ENCODE data around the gene PRR5.
"Not testable (repeated sequence)": the region's sequence is repeated elsewhere in the genome, so short reads cannot be mapped to it uniquely, and the experiment has no call there.

The PRR5 gene

DNA sequence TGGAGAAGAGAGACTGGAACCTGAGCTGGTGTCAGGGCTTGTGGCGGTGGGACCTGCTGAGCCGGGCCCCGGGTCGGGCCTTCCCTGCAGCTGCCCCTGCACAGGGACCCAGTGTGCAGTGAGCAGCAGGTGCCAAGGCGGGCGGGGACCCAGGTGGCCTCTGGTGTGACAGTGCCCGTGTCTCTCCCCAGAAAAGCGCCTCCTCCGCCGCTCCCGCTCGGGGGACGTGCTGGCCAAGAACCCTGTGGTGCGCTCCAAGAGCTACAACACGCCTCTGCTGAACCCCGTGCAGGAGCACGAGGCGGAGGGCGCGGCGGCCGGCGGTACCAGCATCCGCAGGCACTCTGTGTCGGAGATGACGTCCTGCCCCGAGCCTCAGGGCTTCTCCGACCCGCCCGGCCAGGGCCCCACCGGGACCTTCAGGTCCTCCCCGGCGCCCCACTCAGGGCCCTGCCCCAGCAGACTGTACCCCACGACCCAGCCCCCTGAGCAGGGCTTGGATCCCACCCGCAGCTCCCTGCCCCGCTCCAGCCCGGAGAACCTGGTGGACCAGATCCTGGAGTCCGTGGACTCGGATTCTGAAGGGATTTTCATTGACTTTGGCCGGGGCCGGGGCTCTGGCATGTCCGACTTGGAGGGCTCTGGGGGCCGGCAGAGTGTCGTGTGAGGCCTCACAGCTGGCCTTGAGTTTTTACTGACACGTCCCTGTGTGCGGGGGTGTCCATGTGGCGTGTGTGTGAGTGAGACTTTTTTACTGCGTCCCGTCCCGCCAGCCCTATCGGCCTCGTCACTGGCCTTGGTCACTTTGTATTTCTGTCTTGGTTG, 34.8 kb downstream of the PRR5 start:
- no peak for DNase-seq

DNA sequence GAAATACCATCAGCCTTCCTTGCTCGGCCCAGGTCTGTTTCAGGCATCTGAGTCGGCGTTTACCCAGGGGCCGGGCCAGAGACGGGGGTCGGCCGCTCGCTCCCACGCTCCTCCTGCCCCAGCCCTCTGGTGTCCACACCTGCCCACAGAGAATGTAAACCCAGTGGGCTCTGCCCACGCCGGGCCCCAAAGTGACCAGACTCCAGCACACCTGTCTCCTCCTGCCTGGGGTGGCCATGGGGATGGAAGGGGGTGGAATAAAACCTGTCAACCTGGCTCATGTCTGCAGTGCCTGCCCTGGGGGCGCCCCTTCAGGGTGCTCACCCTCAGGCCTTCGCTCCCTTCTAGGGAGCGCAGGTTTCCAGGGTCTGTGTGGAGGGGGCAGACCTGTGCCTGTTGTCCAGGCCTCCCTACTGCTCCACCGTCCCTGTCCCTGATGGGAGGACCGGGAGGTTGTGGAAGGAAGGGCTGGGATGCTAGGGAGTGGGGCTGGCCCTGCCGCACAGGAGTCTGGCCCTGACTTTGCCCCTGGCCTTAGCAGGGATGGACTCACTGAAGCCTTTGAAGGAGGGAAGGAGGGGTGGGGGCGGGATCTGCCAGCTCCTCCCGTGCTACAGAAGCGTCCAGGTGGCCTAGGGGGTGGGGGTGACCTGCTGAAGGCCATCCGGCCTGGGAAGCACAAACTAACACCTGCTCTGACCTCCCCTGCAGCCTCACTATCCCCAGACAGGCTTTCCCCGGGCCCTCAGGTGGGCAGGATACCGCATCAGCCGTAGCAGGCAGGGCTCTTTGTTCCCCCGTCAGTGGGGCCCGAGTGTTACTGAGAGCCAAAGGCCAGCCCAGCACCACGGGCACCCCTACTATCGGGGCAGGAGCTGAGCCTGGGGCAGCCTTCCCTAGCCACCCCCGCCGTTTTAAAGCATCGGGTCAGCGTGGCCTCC, 35.7 kb downstream of the PRR5 start:
- no peak for DNase-seq

DNA sequence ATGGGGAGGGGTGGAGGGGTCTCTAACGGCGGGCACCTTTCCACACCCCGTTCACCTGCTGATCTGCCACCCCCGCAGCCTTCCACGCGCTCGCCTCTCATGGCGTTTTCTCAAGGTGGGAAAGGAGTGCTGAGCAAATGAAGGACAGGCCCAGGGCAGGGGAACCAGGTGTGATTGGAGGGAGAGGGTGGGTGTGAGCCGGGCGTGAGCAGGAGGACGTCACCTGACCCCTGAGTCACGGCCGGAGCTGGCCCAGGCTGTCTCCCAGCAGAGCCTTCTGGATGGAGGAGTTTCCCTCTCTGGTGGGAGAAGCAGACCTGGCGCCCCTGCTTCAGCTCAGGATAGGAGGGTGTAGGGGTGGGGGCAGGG, 36.3 kb downstream of the PRR5 start:
- no peak for DNase-seq

DNA sequence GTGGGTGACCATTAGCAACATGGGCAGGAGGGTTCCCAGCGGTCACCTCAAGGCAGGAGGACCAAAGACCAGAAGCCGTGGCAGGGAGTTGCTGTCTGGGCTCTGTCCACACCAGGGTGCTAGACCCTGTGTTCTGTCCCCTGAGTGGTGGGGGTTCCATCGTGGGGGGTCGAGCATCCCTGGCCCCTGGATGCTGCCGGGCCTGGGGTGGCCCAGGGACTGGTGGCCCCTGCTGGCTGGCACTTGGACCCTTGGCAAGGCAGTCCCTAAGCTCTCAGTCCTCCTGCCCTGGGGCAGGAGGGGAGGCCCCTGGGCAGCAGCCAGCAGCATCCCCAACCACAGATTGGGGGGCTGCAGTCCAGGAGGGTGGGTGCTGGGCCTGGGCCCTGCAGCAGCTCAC, 37.0 kb downstream of the PRR5 start:
- no peak for DNase-seq

DNA sequence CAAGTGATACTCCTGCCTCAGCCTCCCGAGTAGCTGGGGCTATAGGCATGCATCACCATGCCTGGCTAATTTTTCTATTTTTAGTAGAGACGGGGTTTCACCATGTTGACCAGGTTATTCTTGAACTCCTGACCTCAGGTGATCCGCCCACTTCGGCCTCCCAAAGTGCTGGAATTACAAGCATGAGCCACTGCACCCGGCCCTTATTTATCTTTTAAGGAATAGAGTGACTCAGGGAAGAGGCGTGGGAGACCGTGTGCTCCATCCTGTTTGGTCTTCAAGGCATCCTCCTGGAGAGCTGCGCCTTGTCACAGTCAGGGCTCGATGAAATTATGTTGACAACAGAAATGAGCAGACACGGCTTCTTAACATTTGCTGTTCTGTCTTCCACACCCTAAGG, 37.7 kb downstream of the PRR5 start:
- not testable (repeated sequence) for DNase-seq

DNA sequence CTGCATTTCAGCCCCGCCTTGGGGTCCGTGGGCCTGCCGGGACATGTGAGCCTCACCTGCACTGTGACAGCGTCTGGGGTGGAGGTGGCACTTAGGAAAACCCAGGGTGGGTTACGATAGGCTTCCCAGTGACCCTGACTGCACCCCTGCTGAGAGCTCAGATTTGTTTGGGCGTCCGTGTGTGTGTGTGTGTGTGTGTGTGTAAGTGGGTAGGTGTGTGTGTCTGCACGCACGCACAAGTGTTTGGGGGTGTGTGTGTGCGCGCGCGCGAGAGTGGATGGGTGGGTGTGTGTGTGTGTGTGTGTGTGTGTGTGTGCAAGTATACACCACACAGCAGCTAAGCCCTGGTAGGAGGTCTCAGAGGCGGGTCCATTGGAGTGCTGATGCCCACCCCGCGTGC, 38.3 kb downstream of the PRR5 start:
- no peak for DNase-seq

DNA sequence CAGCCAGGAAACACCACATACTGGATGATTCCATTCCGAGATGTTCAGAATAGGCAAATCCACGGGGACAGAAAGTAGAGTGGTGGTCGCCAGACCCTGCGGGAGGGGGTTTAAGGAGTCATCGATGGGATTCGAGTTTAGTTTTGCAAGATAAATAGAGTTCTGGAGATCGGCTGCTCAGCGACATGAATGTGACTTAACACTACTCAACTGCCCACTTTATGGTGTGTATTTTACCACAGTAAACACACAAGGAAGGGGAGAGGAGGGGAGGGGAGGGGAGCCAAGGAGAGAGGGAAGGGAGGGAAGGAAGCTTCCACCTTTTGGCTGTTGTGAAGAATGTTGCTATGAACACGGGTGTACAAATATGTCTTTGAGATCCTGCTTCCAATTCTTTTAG, 39.9 kb downstream of the PRR5 start:
- no peak for DNase-seq

DNA sequence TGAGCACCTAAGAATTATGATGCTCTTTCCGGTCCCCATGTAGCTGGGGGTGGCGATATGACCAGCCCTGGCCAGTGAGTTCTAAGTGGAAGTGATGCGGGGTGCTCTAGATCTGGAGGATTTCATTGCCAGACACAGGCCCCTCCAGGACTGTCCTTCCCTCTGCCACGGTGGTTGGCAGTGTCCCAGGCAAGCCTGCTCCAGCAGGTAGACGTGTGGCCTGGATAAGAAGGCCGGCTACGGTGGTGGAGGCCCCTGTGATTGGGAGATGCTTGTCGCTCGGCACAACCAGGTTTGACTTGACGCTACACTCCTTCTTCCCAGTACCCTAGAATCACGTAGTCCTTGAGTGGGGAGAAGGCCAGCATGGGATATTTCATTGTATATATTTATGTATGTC, 41.2 kb downstream of the PRR5 start:
- no peak for DNase-seq

DNA sequence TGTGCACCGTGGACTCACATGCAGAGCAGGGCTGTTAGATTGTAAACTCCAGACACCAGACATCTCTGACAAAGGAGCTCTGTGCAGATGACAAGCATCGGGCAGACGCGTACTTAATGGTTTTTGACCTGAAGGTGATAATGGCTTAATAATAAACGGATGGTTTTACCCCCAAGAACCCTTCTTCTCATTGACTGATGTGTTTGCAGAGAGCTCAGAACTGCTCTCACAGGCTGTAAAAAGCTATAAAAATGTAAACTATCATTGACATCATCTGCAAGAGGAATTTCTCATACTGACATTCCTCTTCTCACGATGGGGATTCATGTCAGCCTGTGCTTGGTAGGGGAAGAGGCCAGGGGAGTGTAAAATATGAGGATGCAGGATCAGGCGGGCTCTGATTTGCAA, 41.8 kb downstream of the PRR5 start:
- DNase-seq: no peak

DNA sequence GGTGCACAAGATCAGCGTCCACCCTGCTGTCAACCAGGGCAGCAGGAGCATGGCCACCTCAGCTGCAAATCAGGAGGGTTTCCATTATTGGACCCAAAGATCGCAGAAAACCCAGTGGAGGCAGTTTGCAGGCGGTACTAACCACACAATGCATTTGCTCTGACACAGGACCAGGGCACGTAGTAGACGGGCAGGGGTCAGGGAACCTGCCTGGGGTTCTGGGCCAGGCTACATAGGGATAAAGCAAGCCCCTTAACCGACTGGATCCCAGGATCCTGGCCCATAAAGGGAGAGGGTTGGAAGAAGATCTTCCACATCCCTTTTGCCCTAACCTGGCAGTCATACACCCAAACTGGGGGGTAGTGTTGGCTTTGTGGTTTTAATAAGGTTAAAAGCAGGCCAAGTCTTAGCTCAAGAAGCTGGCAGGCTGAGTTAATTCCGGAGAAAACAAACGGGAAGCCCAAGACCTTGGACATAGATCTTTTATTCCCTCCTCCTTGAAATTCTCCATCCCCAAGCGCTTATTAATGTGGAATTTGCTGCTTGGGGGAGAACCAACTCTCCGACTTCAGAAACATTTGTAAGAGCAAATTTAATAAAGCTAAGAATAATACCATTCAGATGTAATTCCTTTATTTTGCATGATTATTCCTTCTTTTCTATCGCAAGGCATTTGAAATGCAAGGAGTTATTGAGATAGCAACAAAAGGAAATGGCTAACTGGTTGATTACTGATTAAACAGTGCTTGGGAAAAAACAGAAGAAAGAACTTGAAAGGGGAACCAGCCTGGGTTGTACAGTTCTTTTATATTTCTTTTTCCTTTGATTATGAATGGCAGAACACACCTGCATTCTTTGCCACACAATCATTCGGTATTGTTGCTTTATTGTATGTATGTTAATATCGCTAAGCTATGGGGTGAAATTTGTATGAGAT, 44.1 kb downstream of the PRR5 start:
- DNase-seq: no peak

DNA sequence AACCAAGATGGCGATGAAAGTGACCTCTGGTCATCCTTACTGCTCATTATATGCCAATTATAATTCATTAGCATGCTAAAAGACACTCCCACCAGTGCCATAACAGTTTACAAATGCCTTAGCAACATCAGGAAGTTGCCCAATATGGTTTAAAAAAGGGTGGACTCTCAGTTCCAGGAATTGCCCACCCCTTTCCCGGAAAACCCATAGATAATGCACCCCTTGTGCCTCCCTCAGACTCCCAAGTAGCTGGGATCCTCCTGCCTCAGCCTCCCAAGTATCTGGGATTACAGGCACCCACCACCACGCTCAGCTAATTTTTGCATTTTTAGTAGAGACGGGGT, 45.8 kb downstream of the PRR5 start:
- not testable (repeated sequence) for DNase-seq

DNA sequence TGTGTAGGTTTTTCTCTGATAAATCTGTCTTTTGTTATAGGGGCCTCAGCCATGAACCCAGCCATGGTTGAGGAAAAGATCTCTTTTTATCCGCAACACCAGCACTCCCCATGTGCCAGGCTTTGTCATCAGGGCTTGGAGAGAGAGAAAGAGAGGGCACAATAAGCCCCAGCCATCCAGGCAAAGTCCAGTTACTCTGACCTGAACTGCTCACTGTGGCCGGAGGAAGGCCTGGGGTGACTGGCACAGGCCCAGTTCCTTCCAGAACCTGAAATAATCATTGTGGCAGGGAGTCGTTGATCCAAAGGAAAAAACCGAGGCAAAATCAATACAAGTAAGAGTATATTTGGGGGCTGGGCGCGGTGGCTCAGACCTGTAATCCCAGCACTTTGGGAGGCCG, 46.5 kb downstream of the PRR5 start:
- DNase-seq: no peak

DNA sequence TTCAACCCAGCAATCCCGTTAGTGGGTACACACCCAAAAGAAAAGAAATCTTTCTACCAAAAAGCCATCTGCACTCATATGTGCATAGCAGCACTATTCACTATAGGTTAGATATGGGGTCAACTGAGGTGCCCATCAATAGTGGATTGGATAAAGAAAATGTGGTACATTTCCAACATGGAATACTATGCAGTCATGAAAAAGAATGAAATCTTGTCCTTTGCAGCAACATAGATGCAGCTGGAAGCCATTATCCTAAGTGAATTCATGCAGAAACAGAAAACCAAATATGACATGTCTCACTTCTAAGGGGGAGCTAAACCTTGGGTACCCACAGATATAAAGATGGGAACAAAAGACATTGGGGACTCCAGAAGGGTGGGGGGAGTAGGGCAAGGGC, 48.5 kb downstream of the PRR5 start:
- no peak for DNase-seq

DNA sequence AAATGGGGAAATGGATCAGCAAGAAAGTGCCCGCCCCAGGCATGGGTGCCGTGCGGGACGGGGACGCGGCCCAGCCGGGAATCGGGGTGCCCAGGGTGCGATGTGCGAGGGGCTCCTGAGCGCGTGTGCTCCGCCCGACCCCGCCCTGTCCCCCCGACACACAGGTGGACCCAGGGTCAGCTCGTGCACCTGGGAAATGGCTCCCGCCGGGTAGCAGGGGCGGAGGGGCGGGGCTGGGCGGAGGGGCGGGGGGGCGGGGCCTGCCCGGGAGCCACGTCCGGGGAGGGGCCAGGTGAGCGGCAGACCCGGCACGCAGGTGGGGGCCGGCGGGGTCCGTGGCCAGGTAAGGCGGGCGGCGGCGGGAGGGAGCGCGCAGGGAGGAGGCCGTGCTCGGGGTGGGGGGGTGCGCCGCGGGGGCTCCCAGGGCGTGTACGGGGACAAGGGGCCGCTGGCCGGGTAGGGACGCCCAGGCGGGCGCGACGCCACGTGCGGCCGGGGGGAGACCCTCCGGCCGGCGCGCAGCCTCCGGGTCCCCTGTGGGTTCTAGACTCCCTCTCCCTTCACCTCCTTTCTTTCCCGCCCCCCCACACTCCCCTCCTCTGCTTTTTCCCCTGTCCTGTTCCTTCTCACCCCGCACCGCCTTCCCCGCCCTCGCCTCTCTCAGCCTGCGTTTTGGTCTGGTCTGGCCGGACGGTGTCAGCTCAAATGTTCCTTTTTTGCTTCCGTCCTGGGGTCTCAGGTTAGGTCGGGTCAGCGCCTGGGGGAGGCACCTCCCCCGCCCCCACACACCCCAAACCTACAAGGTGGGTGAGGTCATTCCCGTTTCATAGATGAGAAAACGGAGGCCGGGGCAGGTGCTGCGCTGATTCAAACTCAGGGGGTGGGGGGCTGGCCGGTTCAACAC, 50.5 kb downstream of the PRR5 start, which contains the start of gene ARHGAP8:
Gene ARHGAP8, plus strand, starts transcription at position 291 of the 904 bp plus-strand sequence. CDS start 33,953 bp downstream, outside the sequence.
- peak; percentile 43 for DNase-seq

DNA sequence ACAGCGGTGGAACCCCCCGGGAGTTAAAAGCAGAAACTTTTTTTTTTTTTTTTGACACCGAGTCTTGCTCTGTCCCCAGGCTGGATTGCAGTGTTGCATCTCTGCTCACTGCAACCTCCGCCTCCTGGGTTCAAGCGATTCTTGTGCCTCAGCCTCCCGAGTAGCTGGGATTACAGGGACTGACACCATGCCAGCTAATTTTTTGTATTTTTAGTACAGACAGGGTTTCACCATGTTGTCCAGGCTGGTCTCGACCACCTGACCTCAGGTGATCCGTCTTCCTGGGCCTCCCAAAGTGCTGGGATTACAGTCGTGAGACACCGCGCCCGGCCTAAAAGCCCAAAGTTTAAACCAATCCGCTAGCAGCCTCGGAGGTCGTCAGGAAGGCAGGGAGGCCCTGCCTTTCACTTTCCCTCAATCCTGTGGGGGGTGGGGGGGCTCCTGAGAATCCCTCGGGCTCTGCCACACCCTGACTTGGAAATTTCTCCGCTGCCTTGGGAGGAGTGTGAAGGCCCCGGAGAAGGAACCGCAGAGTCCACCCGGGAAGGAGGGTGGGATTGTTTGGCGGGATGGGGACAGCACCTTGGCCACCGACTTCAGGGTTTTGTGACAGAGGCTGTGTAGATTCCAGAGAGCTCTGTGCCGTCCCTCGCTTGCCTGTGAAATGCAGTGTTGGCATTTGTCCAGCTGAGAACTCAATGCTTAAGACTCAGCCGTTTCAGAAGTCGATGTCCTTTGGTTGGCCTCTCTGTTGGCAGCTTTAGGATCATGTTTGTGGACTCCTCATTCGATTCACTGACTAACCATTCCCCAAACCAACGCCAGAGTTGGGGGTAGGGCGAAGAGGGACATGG, 51.4 kb downstream of the PRR5 start:
- DNase-seq: no peak

DNA sequence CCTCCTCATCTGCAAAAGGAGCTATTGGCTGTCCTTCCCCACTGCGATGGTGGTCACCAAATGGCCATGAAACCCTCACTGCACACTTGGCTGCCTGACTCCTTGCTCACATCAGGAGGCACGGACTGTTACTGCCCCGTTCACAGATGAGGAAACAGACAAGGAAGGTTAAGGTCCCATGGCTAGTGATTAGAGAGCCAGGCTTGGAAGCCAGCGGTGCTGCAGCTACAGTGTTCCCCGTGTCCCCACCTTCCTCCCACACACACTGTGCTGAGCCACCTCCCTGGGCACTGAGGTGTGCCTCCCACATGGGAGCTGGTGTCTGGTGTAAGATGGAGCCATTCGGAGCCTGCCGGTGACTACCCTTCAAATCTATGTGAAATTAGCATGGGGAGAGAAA, 53.0 kb downstream of the PRR5 start:
- DNase-seq: no peak

DNA sequence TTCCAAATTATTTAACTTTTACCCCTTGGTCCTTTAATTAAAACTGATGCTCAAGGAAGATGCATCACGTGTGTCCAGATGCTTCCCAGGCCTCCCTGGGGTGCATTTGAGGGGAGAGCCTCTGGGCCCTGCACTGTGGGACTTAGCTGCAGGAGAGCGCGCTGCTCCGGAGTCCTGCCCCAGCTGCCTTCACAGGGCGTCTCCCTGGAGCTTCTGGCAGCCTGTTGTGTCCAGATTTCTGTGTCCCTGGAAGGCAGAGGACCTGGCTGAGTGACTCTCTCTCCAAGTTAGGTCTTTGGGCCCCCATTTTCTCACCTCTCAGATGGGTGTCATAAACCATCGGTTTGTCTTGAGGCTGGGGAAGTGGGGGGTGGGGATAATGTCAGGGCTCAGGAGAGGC, 53.4 kb downstream of the PRR5 start:
- DNase-seq: no peak

DNA sequence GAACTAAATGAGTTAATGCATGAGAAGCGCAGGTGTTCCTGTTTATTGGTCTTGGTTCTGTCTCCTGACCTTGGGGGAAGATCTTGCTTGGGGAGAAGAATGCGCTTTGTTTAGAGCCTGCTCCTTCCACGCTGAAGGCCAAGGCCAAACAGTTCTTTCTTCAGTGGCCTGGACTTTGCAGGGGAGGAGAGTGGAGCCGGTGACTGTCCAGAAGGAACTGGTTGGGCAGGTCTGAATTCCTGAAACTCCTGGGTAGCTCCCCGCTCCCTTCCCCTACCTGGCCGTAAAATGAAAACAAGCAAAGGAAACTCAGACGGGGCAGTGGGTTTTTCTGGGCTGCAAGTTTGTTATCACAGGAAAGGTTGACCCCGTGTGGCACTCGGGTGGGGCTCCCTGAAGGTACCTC, 54.0 kb downstream of the PRR5 start:
- no peak for DNase-seq

DNA sequence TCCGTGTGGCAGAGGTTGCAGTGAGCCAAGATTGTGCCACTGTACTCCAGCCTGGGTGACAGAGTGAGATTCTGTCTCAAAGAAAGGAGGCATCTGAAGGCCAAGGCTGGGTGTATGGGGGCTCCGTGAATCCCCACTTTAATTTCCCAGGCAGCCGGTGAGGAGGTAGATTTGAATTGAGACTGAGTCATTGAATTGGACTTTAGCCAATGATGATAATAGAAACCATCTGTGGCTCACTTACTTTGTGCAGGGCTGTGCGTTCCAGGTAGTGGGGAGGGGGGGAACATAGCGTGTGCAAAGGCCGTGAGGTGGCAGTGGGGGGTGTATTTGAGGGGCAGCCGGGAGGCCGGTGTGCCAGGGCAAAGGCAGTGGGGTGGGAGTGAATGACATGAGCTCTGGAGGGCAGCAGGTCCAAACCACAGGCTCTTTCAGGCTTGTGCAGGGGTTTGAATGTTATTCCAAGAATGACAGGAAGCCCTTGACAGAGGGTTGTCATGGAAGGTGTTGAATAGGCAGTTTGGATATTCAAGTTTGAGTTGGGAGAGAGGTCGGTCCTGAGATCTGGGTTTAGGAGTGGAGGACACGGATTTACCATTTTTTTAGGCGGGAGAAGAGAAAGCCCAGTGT, 56.5 kb downstream of the PRR5 start:
- DNase-seq: peak; percentile 79

DNA sequence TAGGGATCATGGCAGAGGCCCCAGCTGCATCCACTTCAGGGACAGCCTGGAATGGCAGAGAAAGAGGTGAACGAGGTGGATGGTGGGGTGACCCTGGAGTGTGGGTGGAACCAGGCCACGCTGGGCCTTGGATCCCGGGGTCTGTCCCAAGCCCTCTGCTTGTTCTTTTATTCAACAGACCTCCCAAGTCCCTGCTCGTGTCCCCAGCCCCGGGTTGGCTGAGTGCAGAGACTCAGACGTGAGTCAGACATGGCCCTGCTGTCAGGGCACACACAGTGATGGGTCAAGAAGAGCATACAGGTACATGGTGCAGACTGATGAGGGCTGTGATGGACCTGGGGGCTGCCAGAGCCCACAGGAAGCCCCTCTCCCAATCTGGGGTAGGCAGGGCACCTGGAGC, 57.0 kb downstream of the PRR5 start:
- DNase-seq: no peak

Measured in NCI-H2171 (cell line).